Right lobe of liver (tissue), 6 donors: Measurements from ENCODE around the gene OPCML. TPM values are rescaled to one million over a fixed set of nuclear protein-coding genes. Genes with fewer than 3 reads are reported as not detected.

Source experiments
- ATAC-seq, 4 donors: fragments of 200-7000 bp; cut with Tn5 transposase; one replicate each; pipeline ENCODE4 v1.9.1; 2020; ENCODE audit warnings: mild to moderate bottlenecking in 4 of 4, moderate library complexity in 4 of 4
- DNase-seq, 3 donors: peaks; one replicate each; pipeline ENCODE4 v3.0.0-alpha.2; 2020
- H3K27ac ChIP-seq, 3 donors: fragments of 200-600 bp; one replicate each; pipeline ENCODE4 v1.8.0; 2022
- H3K27me3 ChIP-seq, 2 donors: fragments of 200-600 bp; one replicate each; pipeline ENCODE4 v1.8.0; 2022
- H3K36me3 ChIP-seq, 4 donors: fragments of 200-600 bp; sonication (generic) in 1 of 4; one replicate each; pipeline versions ENCODE4 v1.5.1 to v1.8.0; 2017 to 2022; ENCODE audit warnings: control low read depth in 1 of 4
- H3K4me1 ChIP-seq, 4 donors: fragments of 200-600 bp; sonication (generic) in 1 of 4; one replicate each; pipeline versions ENCODE4 v1.5.1 to v1.8.0; 2017 to 2022; ENCODE audit warnings: control low read depth in 1 of 4
- H3K4me3 ChIP-seq, 3 donors: fragments of 200-600 bp; one replicate each; pipeline ENCODE4 v1.8.0; 2022
- H3K9me3 ChIP-seq, 4 donors: fragments of 200-600 bp; sonication (generic) in 1 of 4; one replicate each; pipeline versions ENCODE4 v1.5.1 to v1.8.0; 2017 to 2022; ENCODE audit warnings: control low read depth in 1 of 4
- POLR2A ChIP-seq: fragments of 450-650 bp; IDR thresholded peaks from one replicate; pipeline ENCODE4 v1.6.1; 2017; ENCODE audit warnings: antibody characterized with exemption, mild to moderate bottlenecking
- WGBS: methylation state at CpG from one replicate; pipeline ENCODE4 v1.1.6; 2018; ENCODE audit warnings: low coverage, low lambda C conversion rate; ENCODE audit not compliant: insufficient coverage; ENCODE audit errors: missing lambda C conversion rate; 5-methylcytosine and 5-hydroxymethylcytosine counted together
- intact Hi-C, 2 donors: fragments of 100-400 bp; cut with DNase I; formaldehyde crosslinking; loops; one replicate each; pipeline versions ENCODE4 v1.11.2 to v1.14.1; 2022
- total RNA-seq, 6 experiments: library from RNA; depleted of rRNA in 2 of 6; stranded (reverse); fragments of >200 nt in 2 of 6; fragmentation: NEBNext Ultra II Directional in 3 of 6; extraction: Animal tissue kit (Norgen Biotek cat#: 25700) in 3 of 6; gene quantifications; one replicate each; pipeline versions ENCODE4 v1.1.0 to v1.2.4, GENCODE V29; 2016 to 2023
- TF ChIP-seq, protein P1 (sequence below), 4 donors: fragments of 200-600 bp in 3 of 4; fragments of 450-650 bp in 1 of 4; IDR thresholded peaks; one replicate each; pipeline versions ENCODE4 v1.5.1 to v1.8.0; 2016 to 2022; ENCODE audit warnings: antibody characterized with exemption in 4 of 4, mild to moderate bottlenecking in 2 of 4
- donor health status: DM: no; HTN: yes; CAD: no.
- donor health status: DM: no; HTN: no; CAD: no.
- donor health status: DM: no; HTN: no; CAD: no.
- donor health status: DM: no; HTN: yes; CAD: no.
- donor health status: DM: no; HTN: yes; CAD: no.

OPCML gene
- total RNA-seq, 6 experiments from 2014 or later: 0.11 TPM; not detected in 5

DNA sequence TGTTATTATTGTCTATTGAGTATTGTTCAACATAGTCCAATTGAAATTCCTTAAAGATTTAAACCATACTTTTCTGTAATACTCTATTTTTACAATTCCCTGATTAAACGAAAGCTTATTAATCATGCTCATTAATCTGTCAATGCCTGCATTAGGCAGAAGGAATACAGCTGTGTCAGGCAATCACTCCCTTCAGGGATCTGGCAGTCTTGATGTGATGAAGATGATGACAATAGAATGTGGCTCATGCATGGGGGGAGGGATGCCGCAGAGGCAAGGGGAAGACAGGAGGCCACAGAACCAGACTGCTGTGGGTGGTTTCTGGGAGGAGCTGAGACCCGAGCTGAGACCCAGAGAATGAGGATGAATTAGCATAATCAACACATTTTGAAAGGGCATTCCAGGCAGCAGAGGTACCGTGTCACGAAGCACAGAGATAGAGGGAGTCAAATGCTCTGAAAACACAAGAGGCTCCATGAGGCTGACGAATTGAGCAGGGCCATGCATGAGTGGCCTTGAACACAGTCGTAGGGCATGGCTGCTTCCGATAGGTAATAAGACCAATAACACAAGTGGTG is 1075.5 kb downstream of the OPCML start:
- no peak overlapping the region for H3K4me3 ChIP-seq
- WGBS: 59% methylated on average over 7 of the region's 8 CpGs
- ATAC-seq (no peak), DNase-seq (no peak)
- TF ChIP-seq, protein P1, sequence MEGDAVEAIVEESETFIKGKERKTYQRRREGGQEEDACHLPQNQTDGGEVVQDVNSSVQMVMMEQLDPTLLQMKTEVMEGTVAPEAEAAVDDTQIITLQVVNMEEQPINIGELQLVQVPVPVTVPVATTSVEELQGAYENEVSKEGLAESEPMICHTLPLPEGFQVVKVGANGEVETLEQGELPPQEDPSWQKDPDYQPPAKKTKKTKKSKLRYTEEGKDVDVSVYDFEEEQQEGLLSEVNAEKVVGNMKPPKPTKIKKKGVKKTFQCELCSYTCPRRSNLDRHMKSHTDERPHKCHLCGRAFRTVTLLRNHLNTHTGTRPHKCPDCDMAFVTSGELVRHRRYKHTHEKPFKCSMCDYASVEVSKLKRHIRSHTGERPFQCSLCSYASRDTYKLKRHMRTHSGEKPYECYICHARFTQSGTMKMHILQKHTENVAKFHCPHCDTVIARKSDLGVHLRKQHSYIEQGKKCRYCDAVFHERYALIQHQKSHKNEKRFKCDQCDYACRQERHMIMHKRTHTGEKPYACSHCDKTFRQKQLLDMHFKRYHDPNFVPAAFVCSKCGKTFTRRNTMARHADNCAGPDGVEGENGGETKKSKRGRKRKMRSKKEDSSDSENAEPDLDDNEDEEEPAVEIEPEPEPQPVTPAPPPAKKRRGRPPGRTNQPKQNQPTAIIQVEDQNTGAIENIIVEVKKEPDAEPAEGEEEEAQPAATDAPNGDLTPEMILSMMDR (IDR thresholded peaks at IDR 0.05): no peak
- TF ChIP-seq POLR2A: no peak
- no peaks in the 10 kb centered on the region for H3K36me3 ChIP-seq
- H3K4me1 ChIP-seq: no peaks in the 10 kb centered on the region
- intact Hi-C loops: no loop called here
- no peak overlapping the region for H3K27ac ChIP-seq
- no peaks in the 10 kb centered on the region for H3K27me3 ChIP-seq
- no peaks in the 10 kb centered on the region for H3K9me3 ChIP-seq

DNA sequence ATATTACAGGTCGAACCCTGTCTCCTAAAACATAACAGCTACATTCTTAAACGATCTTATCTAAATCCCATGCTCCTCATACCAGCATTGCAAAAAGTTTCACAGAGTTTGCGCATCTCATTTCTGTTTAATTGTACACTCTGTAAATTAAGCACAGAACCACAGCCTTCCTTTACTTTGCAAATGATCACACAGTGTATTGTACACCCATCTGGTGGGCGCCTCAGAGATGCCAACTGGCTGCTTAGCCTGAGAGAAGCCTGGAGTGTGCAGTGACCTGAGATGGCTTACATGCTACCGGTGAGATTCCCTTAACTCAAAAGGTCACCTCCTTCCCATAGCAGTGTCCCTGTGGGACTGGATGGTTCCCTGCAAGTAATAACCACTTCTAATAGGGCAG is 1077.3 kb downstream of the OPCML start:
- H3K27me3 ChIP-seq: no peaks in the 10 kb centered on the region
- DNase-seq: no peak

DNA sequence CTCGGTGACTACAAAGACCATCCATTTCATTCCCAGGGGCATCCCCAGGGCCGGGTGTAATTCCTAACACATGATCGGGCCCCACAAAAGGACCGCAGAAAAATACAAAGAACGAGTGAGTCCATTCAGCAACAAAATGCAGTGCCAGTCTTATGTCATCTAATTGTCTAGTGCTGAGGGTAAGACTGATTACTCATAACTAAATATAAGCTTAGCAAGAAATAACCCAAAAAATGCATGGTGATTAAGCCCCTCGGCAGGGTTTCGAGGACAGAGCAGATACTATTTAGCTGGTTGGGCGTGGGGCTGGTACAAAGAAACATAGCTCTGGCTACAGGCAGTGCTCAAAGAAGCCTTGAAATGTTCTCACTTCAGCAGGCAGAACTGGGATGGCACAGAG is 1078.9 kb downstream of the OPCML start:
- ATAC-seq (no peak), DNase-seq (no peak)
- H3K27me3 ChIP-seq: no peaks in the 10 kb centered on the region
- intact Hi-C loops: no loop called here
- H3K4me3 ChIP-seq: no peak overlapping the region
- no peak for TF ChIP-seq POLR2A
- TF ChIP-seq, protein P1 (IDR thresholded peaks at IDR 0.05): no peak
- H3K9me3 ChIP-seq: no peaks in the 10 kb centered on the region
- no peak overlapping the region for H3K27ac ChIP-seq
- H3K4me1 ChIP-seq: no peaks in the 10 kb centered on the region
- no peaks in the 10 kb centered on the region for H3K36me3 ChIP-seq
- 56% methylated on average over 8 of the region's 8 CpGs for WGBS

More for the DNA sequence above, 1077.3 kb downstream of the OPCML start:
- H3K4me3 ChIP-seq: no peak overlapping the region
- H3K4me1 ChIP-seq: no peaks in the 10 kb centered on the region
- no peak for ATAC-seq
- 53% methylated on average over 5 of the region's 5 CpGs for WGBS
- intact Hi-C loops: no loop called here
- H3K27ac ChIP-seq: no peak overlapping the region
- TF ChIP-seq, protein P1 (IDR thresholded peaks at IDR 0.05): no peak
- no peak for TF ChIP-seq POLR2A
- H3K9me3 ChIP-seq: no peaks in the 10 kb centered on the region
- H3K36me3 ChIP-seq: no peaks in the 10 kb centered on the region

DNA sequence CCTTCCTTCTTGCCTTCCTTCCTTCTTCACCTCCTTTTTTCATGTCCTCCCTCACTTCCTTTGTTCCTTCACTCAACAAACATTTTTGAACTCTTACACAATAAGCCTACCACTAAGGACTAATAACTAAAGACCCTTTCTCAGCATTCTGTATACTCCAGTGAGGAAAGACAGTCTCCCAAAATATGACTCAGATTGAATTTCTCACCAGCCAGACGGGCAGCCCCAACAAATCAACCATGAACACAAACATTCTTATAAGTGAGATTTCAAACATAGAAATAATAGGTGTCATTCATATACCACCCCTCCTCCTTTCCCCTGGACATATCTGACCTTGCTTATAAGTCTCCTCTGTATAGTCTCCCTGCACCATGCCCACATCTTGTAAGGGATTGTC is 1079.7 kb downstream of the OPCML start:
- DNase-seq (no peak), ATAC-seq (no peak)
- 54% methylated on average over 1 of the region's 1 CpG for WGBS
- TF ChIP-seq POLR2A: no peak
- TF ChIP-seq, protein P1 (IDR thresholded peaks at IDR 0.05): no peak
- Histone ChIP-seq H3K4me3 (no peak overlapping the region), H3K27me3 (no peaks in the 10 kb centered on the region), H3K27ac (no peak overlapping the region), H3K9me3 (no peaks in the 10 kb centered on the region), H3K36me3 (no peaks in the 10 kb centered on the region), H3K4me1 (no peaks in the 10 kb centered on the region)
- intact Hi-C loops: no loop called here
